HG03135 (cell line): ENCODE results near the gene PRR36.

Experiments used
- ATAC-seq: cut with Tn5 transposase; IDR thresholded peaks from one replicate; pipeline ENCODE4 v1.9.1; 2021; ENCODE audit warnings: mild to moderate bottlenecking, moderate library complexity; ENCODE audit not compliant: unreplicated experiment

The PRR36 gene

DNA sequence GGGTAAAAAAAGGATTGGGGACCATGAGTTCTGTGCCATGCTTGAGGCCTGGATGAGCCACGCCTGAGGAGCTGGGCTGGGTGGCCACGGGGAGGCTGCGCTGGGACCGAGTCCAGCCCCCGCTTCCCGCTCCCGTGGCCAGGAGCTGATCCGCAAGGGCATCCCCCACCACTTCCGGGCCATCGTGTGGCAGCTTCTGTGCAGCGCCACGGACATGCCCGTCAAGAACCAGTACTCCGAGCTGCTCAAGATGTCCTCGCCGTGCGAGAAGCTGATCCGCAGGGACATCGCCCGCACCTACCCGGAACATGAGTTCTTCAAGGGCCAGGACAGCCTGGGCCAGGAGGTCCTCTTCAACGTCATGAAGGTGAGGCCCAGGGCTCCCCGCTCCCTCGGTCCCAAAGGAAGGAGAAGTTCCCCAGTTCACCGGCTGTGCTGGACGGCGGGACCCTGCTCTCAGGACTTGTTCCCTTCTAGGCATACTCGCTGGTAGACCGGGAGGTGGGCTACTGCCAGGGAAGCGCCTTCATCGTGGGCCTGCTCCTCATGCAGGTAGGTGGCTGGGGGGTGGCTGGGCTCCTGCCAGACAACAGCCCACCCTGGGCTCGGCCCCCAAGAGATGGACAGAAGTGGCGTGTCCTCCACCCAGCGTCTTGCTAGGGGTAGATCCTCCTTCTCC is 25.3 kb downstream of the PRR36 start:
- ATAC-seq: no peak

DNA sequence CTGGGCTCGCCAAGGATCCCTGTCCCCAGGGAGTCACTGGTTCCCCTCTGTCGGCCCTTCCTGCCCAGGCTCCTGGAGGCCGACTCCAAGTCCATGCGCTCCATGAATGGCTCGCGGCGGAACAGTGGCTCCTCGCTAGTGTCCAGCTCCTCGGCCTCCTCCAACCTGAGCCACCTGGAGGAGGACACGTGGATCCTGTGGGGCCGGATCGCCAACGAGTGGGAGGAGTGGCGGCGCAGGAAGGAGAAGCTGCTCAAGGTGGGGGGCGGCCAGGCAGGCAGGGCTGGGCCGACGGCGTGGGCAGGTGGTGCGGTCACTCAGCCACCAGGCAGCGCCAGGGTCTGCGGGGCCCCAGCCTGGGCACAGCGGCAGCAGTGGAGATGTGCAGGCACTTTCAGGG is 26.5 kb downstream of the PRR36 start:
- ATAC-seq: no peak

DNA sequence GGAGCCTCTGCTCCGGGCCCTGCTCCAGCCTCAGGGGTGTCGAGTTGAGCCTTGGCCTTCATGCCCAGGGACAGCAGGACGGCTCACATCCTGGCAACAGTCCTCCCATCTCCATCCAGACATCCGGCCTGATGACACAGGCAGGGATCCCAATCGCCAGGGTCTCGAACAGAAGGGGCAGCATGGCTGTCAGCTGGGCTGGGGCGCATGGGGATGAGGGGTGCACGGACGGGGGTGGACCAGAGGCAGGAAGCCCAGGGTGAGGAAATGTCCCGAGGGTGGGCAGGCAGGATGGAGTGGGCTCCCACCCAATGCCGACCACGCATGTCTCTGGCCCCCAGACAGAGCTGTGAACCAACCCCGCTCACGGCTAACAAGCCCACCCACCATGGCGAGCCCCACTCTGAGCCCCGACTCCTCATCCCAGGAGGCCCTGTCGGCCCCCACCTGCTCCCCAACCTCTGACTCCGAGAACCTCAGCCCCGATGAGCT is 28.0 kb downstream of the PRR36 start:
- ATAC-seq: no peak

DNA sequence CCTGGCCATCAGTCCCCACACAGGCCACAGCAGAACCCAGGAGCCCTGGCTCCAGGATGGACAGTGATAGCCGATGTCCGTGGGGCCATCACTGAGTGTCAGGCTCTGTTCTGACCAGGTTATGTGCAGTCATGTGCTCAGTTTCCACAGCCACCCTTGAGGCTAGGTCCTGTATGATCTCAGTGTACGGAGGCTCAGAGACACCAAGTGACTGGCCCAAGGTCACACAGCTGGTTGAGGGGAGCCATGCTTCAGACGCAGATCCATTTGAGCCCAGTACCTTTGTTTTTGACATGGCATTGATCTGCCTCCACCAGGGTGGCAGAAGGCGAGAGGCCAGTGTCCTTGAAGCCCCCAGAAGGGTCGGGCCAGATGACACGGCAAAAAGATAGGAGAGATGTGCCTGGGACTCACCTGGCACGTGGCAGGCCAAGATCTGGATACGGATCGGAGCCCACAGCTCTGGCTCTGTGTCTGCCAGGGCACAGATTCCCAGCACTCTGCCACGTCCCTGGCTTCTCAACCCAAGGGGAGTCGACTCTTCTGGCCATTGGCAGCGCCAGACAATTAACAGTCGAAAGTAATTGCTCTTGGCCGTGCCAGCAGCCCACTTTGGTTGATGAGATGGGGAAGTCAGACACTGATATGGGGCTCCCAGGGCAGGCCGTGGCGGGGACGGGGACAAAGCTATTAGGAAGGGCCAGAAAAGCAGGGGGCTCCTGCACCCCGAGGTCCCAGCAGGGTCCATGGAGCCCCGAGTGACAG is 28.6 kb downstream of the PRR36 start:
- no peak for ATAC-seq

DNA sequence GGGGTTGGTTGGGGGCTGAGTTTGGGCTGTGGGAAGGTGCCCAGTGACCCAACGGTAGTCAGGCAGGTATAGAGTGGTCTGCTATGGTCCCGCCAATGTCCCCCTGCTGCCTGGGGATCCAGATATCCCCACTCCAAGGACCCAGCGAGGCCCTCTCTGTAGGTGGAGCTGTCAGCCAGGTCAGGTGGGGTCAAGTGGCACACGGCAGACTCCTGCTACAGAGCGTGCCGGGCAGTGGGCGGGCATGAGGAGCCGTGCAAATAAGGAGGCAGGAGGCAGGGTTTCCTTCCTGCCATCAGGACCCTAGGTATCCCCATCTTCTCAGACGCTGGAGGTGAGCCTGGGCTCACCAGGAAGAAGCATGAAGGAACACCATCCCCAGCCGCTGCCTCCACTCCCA is 29.2 kb downstream of the PRR36 start:
- ATAC-seq: no peak

DNA sequence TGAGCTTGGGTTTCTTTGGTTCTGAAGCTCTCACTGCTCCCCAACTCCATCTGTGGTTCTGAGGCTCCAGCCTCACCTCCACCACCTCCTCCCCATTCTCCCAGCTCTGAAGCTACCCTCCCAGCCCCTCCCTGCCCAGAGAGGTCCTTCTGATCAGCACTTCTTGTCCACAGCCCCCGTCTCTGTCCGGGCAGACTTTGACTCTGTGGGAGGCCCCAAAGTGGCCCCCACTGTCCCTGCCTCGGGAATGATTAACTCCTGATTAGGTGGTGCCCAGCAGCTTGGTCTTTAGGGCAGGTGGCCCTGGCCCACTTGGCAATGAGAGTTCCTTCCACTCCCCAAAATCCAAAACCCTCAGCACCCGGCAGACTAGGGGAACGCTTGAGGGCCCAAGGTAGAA is 29.8 kb downstream of the PRR36 start:
- ATAC-seq: no peak

DNA sequence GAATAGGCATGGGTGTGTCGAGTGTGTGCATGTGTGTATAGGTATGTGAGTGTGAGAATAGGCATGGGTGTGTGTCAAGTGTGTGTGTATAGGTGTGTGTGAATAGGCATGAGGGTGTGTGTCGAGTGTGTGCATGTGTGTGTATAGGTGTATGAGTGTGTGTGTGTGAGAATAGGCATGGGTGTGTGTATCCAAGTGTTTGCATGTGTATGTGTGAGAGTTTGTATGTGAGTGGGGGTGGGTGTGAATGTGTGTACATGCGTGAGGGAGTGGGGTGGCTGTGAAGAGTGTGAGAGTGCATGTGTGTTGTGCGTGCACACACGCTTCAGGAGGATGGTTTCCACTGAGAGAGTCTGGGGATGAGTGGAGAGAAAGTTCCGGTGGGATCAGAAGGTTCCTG is 30.7 kb downstream of the PRR36 start:
- ATAC-seq: no peak

DNA sequence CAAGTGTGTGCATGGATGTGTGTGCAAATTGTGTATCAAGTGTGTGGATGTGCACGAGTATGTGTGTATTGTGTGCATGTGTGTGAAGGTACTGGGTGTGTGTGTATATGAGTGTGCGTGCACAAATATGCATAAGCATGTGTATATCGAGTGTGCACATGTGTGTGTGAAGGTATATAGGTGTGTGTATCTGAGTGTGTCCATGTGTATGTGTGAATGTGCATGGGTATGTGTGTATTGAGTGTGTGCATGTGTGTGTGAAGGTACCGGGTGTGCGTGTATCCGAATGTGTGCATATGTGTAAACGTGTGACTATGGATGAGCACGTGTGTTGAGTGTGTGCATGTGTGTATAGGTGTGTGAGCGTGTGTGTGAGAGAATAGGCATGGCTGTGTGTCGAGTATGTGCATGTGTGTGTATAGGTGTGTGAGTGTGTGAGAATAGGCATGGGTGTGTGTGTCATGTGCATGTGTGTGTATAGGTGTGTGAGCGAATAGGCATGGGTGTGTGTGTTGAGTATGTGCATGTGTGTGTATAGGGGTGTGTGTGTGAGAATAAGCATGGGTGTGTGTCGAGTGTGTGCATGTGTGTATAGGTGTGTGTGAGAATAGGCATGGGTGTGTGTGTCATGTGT is 31.4 kb downstream of the PRR36 start:
- no peak for ATAC-seq

DNA sequence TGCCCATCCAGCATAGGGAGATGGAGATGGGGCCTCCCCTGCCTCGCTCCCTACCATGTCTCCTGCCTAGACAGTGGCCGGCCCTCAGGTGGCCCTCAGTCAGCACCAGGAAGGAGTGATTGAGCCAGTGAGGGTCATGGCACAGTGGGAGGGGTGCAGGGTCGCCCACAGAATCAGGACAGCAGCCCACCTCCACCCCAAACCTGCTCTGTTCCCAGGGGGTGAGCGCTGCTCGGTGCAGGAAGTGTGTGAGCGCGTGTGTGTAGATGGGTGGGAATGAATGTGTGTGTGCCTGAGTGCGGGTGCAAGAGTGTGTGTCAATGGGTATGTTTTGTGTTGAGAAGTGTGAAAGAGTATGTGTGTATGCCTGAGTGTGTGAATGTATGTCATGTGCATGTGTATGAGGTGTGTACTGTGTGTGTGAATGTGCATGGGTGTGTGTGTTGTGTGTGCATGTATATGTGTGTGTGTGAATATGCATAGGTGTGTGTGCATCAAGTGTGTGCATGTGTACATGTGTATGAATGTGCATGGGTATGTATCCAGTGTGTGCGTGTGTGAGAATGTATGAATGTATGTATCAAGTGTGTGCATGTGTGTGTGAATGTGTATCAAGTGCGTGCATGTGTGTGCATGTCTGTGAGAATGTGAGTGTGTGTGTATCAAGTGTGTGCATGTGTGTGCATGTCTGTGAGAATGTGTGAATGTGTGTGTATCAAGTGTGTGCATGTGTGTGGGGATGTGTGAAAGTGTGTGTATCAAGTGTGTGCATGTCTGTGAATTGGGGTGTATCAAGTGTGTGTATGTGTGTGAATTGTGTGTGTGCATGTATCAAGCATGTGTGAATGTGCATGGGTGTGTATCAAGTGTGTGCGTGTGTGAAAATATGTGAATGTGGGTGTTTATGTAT is 32.2 kb downstream of the PRR36 start:
- ATAC-seq: no peak

DNA sequence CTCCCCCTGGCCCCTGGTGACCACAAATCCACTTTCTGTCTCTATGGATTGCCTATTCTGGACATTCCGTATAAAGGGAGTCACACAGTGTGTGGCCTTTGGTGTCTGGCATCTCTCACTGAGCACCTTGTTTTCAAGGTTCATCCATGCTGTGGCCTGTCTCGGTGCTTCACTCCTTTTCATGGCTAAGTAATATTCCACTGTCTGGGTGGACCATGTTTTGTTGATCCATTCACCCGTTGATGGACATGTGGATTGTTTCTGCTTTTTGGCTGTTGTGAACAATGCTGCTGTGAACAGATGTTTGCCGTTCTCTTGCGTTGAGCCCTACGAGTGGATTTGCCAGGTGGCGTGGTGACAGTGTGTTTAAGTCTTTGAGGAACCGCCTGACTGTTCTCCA is 33.6 kb downstream of the PRR36 start:
- ATAC-seq: no peak

DNA sequence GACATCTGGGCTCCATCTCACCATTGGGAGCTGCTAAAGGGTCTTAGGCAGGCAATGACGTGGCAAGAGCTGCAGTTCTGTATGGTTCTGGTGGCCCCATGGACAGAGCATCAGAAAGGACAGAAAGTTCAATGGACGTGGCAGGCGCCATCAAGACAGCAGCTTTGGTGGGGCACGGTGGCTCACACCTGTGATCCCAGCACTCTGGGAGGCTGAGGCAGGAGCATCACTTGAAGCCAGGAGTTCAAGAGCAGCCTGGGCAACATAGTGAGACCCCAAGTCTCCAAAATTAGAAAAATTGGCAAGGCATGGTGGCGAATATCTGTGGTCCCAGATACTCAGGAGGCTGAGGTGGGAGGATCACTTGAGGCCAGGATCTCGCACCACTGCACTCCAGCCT is 34.7 kb downstream of the PRR36 start:
- no peak for ATAC-seq

DNA sequence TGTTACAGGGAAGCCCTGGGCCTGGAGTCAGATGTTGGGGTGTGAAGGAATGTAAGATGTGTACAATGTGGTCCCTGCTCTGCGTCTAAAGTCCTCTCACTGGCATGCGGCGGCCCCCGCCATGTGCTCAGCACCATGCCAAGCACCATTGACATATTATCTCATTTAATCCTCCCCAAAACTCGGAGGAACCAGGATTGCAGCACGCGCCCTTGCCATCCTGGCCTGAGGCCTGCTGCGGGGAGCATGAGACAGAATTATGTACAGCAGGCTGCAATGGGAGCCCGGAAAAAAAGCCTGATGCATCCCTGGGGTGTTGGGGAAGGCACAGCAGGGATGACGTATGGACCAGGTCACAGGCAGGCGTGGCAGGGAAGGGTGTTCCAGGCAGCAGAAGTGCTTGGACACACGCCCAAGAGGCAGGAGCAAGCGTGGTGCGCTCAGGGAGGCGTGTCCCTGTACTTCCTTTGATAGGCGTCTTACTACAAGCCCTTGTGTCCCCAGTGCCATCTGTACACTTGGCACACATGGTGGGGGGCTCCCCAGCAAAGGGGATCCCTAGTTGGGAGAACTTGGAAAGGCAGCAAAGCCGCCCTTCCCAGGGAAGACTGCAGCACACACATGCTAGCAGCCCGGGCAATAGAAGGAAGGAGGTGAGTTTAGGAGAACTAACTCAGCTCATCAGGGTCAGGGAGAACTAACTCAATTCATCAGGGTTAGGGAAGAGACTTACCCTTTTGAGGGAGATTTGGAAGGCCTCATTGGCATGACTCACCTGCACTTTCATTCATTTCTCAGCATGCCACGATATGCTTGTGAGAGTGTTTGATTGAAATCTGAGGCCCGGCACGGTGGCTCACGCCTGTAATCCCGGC is 40.7 kb downstream of the PRR36 start:
- no peak for ATAC-seq

DNA sequence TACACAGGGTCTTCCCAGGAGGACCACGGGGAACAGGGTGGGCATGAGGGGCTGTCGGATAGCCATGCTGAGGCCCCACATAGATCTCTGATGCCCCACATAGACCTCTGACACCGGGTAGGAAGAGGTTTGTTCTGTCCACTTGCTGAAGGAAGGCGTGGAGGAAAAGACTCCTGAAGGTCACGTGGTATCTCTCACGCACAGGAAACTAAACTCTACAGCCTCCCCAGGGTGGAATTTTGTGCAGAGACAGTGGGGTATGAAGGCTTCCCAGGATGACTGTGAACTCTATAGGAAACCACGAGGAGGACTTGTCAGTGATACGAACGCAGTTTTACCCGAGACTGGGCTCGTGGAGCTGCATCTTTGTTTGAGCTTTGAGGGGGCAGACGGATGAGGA is 41.4 kb downstream of the PRR36 start:
- ATAC-seq: no peak

DNA sequence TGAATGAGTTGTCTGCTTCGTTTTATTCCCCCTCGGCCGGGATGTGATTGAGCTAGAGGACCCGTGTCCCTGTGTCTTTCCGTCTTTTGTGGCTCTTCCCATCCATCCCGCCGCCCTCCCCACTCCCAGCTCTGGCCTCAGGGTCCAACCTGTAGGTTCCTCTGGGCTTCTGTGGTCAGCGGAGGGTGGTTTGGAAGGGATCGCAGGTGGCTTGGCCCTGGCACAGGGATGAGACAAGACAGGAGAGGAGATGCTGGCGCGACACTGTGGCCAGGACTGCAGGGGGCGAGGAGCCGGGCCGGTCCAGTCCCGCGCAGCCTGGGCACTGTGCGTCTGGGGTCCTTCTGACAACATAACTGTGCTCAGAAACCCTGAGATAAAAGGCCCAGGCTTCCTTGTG is 42.2 kb downstream of the PRR36 start:
- no peak for ATAC-seq

DNA sequence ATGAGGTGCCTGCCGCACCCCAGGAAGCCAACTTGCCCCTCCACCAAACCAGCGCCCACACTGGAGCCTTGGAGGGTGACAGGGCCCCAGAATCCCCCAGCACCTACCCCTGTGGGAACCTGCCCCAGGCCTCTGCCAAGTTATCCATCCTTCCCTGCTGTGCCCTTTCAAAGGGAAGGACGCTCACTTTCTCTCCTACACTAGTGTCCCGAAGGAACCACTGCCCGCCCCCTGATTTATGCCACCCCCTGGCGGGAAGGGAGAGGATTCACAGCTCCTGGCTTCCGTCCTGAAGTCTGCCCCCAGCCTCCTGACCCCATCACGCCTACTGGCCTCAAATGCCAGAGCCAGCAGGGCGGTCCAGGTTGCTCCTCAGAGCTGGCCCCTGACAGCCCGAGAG is 42.7 kb downstream of the PRR36 start:
- ATAC-seq: no peak

DNA sequence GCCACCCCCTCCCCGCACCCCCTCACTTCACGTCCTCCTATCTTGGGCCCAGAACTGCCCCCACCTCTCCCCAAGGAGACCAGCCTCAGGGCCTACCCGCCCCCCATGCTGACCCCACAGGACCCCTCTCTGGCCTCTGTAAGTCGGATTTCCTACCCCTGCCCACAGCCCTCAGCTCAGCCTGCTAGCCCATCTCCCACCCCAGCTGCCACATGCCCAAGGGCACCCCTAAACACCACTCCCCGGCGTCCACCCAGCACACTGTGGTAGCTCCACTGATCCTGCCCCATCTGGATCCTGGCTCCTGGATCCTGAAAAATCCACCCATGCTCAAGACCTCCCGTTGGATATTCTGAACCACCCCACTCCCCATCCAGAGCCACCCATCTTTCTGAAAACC is 43.4 kb downstream of the PRR36 start:
- no peak for ATAC-seq

DNA sequence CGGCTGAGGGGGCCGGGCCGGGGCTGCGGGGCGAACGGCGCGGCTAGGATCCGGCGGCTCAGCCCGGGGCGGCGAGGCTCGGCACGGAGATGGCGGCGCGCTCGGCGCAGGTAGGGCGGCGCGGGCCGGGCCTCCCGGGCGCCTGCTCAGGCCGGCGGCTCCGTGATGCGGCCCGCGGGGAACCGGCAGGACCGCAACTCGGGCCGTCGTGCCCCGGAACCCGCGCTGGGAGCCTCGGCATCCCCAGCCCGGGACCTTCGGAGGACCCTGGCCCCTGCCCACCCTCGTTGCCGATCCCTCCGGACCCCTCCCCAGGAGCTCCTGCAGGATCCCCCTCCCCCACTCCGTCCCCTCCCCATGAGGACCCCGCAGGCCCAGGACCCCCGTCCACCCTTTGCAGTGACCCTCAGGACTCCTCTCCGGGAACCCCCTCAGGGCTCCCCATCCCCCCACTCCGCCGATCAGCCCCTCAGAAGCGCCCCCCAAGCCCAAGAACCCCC is 43.9 kb downstream of the PRR36 start:
- no peak for ATAC-seq

DNA sequence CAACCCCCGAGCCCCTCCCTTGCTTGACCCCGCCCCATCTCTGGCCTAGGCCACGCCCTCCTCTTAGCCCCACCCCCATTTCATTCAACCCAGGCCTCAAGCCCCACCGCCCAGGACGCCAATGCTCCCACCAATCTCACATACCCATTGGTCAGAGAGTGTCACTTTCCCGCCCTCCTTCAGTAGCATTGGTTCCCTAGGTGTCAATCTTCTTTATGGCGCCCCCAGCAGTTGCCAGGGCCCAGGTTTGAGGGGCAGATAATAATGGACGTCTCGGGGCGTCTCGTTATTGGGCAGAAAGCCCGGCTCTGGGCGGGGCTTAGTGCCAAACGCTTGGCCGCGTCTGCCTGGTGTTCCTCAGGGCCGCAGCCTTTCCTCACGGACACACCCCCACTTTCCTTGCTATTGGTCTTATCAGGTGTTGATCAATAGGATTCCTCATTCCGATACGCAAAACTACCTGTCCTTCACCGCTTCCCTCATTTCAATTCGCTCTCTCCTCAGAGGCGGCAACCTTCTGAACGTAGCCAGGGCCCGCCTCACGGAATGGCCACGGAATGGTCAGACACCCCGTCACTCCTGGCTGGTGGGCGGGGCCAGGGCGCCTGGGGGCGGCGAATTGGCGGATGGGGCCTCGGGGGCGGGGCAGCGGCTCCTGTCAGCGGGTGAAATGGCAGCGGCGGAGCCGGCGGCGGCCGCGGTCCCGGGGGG is 44.5 kb downstream of the PRR36 start, which contains the start of gene EVI5L:
TSS of gene EVI5L (plus strand) at position 658 of the 711 bp plus-strand sequence. CDS start 16,325 bp downstream, outside the sequence.
- ATAC-seq: peak; percentile 85

DNA sequence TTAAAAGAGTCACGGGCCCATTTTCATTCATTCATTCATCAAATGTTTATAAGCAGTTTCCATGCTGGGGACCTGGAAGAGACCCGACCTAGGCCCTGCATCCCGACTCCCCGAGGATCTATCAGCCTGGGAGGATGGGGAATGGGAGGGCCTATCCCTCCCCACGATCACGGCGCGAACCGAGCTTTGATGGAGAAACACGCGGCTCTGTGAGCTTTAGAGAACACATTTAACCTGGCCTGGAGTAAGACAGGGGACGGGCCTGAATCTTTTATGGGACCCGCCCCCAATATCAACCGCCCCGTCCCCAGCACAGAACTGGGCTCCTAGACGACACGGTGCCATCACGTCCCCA is 45.0 kb downstream of the PRR36 start:
- no peak for ATAC-seq
